ENCODE results near the gene MYO1A.
A peak's percentile ranks its signal among the peaks of the same experiment; 100 is the strongest.

The MYO1A gene

DNA sequence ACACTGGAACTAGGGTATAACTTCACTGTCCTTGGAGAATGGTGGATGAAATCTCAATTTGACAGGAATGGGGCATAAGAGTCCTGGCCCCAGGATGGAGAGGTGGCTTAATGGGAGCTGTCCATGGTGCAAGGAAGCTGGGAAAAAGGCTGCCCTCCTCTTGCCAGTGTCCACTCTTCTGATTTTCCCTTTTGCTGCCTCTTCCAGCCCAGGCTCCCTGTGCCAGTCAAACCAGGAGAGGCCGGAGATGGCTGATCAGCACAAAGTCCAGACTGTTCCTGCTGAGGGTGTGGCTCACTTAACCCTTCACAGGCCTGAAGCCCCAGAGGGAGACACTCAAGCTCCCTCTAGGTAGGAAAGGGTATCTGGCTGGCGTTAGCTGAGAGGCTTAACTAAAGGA, at the start of gene MYO1A:
Gene MYO1A (minus strand): TSS at position 240 of the 400 bp plus-strand sequence. CDS start 1,806 bp downstream, outside the sequence.
- no peak for DNase-seq (ENCODE audit: low read depth, low spot score)

DNA sequence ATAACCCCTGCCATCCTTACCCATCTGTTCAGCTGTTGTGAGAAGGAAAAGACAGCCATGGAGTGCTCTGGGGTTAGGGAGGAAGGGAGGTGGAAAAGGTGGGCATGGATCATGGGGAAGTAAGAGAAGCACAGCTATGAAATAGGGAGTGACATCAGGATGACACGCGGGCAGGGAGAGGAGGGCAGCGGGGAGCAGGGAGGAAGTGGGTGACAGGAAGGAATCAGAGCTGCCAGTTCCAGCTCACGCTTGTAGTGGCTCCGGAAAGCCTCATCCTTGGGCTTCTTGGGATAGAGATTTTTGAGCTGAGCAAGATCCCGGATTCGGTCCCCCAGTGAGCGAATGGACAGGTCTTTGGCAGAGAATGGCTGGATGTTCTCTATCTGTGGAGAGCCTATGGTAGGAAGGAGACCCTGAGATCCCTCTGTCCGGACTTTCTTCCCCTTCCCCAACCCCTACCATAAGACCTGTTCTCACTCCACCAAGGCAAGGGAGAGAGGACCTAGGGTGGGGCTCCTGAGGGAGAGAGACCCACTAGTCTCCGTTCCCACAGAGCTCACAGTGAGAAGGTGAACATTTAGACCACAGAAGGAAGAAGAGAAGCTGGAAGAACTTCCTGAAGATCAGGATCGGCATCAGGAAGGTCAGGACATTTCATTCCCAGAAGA, 49.3 kb upstream of the MYO1A start:
- DNase-seq (ENCODE audit: low read depth, low spot score) = no peak

DNA sequence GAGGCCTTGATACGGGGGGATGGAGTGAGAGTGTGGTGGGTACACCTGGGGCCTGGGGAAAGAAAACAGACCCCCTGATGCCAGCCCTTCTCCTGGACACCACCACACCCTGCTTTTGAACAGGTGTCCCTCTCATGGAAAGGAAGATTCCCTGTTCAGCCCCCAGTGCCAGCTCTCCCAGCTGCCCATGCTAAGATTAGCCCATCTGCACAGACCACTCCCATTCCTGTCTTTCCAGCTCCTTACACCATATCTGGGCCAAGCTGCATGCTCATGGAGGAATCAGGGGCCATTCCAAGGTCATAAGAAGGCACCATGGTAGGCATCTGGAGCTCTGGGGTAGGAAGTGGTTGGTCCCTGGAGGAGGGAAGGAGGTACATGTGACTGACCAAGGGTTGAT, 48.6 kb upstream of the MYO1A start:
- DNase-seq (ENCODE audit: low read depth, low spot score) = no peak

DNA sequence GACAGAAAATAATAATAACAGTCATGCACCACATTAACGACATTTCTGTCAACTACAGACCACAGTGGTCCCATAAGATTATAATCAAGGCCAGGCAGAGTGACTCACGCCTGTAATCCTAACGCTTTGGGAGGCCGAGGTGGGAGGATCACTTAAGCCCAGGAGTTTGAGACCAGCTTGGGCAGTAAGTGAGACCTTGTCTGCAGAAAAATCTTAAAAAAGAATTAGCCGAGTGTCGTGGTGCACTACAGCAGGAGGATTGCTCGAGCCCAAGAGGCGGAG, 47.6 kb upstream of the MYO1A start:
- DNase-seq (ENCODE audit: low read depth, low spot score) = no peak

DNA sequence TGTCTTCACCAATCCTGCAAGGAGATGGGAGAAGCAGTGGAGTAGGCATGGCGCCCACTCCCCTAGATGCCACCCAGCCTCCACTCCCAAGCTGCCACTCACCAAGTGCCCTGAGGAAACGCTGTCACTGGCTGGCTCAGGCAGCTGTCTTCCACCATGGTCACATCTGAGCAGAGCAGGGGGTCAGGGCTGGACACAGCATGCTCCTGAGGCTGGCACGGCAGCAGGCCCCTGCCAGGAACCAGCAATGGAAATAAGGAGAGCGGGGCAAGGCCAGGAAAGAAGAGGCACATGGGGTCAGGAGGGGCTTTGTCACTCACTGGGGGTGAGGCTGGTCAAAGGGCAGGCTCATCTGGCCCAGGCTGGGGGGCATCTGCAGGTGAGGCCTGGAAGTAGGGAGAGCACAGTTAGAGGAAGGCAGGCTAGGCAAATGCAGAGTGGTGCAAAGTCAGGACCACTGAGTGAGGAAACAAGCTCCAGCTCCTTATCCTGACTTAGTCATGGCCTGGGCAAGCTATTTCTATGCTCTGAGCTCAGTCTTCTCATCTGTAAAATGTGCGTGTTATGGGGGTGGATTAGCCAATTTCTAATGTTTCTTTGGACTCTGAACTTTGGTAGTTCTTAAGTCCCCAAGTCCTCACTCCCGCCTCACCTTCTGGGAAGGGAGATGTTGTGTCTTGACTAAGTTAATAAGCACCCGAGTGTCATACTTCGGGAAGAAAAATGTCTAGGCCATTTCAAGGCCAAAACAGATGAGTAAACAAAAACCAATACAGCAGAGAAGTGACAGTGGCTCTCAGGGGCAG, 47.0 kb upstream of the MYO1A start:
- no peak for DNase-seq (ENCODE audit: low read depth, low spot score)

DNA sequence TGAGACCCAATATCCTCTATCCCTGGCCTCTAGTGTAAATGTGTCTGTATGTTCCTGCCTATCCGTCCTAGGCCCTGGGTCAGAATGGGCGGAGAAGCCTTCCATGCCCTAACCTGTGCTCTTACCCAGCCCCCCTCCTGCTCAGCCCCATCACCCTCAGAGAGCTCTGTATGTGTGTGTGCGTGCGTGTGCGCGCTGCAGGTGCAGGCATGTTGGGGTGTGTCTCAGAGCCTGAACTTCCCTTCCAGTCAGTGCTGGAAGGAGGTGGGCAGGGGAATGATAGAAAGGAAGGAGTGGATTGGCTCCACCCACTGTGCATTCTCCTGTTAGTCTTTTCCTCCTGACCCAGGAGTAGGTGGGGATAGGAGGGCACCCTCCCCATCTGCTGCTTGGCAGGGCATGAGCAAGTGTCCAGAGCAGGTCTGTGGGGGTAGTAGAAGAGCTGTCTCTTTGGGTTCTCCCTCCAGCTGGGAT, 46.2 kb upstream of the MYO1A start:
- DNase-seq (ENCODE audit: low read depth, low spot score) = no peak

DNA sequence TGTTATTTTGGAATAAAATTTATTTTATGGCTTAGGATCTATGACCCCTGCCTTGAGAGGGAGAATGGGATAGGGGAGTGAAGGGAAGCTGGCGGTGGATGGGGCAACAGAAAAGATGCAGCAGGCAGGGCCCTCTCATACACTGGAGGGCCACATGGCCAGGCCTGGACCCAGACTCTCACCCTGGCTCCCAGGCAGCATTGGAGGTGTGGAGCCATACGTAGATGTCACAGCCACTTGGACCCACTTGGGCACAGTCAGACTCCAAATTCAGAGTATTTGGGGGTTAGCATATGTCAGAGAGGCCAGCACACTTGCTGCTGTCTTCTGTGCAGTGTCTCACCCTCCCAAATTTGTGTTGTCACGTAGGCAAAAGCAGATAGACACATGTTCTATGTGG, 45.5 kb upstream of the MYO1A start:
- no peak for DNase-seq (ENCODE audit: low read depth, low spot score)

DNA sequence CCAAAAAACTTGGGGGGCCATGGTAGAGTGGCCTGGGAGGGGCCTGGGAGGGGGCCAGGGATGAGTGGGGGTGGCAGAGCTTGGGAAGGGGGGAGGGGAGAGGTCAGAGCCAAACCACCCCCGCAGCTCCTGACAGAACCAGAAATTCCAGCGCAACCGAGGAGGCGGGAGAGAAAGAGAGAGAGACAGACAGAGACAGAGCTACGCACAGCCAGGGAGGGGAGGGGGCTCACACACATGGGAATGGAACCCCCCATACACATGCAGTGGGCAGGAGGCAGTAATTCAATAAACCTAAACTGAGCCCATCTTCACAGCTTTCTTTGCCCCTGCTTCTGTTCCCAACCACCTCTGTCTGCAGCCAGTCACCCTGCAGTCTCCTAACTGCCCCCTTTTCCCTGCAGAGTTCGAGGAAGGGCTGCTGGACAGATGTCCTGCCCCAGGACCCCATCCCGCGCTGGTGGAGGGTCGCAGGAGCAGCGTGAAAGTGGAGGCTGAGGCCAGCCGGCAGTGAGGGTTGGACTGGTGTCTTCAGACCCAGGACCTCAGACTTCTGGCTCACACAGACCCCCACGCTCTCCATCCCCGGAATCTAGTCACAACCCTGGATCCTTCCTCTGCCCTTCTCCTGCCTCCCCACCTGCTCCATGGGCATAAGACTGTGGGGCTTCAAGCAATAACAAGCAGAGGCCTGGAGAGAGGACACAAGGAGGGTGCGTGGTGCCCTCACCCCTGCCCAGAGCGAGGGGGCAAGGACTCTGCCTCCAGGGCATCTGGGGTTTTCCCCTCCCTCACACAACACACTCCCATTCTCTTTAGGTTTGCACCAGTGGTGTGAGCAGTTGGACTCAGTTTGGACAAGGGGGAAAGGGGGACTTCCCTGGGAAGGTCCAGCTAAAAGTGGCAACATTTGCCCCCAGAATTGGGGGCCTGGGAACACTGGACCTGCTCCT, 44.6 kb upstream of the MYO1A start:
- DNase-seq (ENCODE audit: low read depth, low spot score) = no peak

DNA sequence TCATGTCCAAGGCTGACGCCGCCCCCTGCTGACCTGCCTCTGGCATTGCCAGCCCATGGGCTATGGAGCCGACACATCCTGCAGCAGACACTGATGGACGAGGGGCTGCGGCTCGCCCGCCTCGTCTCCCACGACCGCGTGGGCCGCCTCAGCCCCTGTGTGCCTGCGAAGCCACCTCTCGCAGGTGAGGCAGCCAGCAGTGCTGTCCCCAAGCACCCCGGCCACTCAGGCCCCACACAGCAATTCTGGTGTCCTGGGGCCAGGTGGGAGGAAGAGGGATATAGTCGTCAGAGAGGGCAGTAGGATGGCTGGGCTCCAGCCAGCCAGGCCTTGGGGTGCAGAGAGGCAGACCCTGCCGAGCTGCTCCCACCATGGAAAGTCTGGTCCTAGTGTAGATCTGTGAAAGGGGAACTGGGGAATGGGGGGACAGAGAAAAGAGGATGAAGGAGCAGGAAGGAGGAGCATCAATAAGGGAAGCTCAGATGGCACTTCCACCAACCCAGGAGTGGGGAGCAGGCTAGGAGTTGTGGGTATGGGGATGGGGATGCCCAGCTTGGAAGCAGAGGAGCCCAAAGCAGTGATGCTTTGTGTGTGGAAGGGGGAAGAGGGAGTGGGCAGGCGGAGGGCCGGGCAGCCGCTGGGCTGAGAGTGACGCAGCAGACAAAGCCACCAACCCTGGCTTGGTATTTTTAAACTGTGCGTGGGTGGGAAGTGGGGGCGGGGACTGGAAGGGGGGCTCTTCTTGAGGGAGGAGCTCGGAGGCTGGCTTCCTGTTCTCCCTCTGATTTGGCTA, 43.7 kb upstream of the MYO1A start:
- no peak for DNase-seq (ENCODE audit: low read depth, low spot score)

DNA sequence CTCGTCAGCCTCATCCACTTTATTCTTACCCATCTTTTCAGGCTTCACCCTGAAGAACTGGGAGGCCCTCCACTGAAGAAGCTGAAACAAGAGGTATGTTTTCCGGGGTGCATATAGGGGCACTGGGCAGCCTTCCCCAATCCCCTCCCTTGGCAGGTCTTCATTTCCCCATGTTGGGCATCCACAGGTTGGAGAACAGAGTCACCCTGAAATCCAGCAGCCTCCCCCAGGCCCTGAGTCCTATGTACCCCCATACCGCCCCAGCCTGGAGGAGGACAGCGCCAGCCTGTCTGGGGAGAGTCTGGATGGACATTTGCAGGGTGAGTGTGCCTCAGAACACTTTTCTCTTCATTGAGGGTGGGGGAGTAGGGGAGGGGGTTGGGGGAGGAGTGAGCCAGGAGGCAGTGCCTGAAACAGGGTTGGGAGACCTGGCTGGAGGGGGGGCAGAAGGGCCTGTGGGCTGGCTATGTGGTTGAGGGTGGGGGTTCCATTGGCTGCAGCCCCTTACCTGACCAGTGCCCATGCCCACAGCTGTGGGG, 43.0 kb upstream of the MYO1A start:
- no peak for DNase-seq (ENCODE audit: low read depth, low spot score)

DNA sequence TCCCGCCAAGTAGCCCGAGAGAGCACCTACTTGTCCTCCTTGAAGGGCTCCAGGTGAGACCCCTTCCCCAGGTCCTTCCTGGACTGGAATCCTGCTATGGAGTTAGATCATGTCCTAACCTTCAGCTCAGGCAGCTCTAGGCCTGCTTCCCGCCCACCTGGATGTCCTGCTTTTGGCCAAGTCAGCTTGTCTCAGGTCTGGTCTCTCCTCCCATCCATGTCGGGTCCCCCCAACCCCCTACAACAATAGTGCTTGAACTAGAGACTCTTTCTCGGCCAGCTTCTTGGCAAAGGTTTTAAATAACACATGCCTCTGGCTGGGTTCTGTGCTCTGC, 42.6 kb upstream of the MYO1A start:
- no peak for DNase-seq (ENCODE audit: low read depth, low spot score)

DNA sequence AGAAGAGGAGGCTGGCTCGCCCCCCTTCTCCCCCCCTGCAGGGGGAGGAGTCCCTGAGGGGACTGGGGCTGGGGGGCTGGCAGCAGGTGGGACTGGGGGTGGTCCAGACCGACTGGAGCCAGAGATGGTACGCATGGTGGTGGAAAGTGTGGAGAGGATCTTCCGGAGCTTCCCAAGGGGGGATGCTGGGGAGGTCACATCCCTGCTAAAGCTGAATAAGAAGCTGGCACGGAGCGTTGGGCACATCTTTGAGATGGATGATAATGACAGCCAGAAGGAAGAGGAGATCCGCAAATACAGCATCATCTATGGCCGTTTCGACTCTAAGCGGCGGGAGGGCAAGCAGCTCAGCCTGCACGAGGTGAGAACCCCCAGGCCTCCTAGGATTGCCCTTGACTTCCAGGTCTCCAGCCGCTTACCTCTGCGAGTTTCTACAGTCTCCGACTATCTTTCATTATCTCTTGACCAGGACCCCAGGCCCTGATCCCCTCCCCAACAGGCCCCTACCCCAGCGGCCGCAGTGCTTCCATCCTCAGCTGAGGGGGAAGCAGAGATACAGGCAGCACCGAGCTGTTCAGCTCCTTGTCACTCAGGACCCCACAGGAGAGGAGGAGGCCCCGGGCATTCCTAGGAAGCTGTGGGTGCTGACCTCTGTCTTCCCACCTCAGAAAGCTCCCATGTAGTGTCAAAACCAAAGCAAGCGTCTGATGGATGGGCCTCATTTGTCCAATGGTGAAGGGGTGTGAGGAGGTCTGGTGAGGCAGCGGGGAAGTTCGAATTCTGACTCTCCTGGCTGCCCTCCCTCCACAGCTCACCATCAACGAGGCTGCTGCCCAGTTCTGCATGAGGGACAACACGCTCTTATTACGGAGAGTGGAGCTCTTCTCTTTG, 42.0 kb upstream of the MYO1A start:
- no peak for DNase-seq (ENCODE audit: low read depth, low spot score)

DNA sequence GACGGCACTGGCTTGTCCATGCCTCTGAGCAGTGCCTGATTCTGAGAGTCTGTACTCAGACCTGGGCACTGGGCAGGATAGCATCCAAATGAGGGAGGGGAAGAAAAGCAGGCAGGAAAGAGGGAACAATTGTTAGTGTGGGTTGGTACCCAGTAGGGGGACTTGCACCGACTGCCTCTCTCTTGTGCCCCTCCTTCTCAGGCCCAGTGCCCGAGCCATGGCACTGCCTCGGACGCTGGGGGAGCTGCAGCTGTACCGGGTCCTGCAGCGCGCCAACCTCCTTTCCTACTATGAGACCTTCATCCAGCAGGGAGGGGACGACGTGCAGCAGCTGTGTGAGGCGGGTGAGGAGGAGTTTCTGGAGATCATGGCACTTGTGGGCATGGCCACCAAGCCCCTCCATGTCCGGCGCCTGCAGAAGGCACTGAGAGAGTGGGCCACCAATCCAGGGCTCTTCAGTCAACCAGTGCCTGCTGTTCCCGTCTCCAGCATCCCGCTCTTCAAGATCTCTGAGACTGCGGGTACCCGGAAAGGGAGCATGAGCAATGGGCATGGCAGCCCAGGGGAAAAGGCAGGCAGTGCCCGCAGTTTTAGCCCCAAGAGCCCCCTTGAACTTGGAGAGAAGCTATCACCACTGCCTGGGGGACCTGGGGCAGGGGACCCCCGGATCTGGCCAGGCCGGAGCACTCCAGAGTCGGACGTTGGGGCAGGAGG, 41.2 kb upstream of the MYO1A start:
- DNase-seq (ENCODE audit: low read depth, low spot score) = no peak

DNA sequence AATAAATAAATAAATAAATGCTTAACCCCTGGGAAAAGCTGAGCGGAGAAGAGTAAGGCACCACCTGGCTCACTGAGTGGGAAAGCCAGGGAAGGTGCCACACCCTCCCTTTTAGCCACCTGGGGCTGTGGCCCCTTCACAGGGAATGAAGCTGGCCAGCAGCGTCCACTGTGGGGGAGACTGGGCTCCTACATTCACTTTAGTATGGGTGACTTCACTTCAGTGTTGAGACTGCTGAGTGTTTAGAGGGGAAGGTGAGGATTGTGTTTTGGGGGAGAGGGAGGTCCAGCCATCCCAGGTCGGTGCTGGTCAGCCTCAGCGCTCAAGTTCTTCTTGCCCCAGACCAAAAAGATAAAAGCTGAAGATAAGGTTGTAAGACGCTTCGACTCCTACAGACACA, 40.6 kb upstream of the MYO1A start:
- DNase-seq (ENCODE audit: low read depth, low spot score) = no peak

DNA sequence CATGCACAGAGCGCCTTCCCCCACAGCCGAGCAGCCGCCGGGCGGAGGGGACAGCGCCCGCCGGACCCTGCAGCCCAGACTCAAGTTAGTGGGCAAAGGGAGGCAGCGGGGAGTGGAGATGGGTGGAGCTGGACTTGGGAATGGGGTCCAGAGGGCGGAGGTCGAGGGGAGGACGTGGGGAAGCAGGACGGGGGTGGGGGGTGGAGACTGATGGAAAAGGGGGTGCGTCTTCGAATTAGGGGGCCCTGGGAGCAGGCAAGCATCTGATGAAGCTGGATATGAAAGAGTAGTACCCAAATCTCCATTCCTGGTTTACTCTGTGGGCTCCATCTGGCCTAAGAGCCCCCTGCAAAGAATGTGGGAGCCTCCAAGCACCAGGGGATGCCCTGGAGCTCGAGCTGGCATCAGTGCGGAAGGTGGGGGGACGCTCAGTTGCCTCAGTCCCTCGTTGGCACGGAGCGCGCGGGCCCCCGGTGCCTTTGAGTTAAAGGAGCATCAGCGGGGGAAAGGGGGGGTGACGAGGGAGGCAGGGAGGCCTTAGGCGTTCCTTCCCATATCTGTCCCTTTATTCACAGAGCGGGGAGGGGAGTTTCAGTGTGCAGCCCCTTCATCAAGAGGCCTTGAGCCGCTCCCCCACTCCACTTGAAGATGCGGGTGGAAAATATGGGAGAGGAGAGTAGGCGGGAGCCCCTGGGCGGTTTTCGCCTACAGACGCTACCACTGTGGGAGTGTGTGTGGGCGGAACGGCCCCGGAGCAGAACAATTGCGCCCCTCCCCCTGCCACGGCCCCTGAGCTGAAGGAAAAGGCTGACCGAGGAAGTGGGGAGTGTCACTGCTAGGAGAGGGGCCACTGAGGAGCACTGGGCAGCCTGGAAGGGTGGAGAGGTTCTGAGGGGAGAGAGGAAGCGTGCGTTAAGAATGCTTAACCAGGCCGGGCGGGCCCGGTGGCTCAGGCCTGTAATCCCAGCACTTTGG, 39.6 kb upstream of the MYO1A start:
- no peak for DNase-seq (ENCODE audit: low read depth, low spot score)

DNA sequence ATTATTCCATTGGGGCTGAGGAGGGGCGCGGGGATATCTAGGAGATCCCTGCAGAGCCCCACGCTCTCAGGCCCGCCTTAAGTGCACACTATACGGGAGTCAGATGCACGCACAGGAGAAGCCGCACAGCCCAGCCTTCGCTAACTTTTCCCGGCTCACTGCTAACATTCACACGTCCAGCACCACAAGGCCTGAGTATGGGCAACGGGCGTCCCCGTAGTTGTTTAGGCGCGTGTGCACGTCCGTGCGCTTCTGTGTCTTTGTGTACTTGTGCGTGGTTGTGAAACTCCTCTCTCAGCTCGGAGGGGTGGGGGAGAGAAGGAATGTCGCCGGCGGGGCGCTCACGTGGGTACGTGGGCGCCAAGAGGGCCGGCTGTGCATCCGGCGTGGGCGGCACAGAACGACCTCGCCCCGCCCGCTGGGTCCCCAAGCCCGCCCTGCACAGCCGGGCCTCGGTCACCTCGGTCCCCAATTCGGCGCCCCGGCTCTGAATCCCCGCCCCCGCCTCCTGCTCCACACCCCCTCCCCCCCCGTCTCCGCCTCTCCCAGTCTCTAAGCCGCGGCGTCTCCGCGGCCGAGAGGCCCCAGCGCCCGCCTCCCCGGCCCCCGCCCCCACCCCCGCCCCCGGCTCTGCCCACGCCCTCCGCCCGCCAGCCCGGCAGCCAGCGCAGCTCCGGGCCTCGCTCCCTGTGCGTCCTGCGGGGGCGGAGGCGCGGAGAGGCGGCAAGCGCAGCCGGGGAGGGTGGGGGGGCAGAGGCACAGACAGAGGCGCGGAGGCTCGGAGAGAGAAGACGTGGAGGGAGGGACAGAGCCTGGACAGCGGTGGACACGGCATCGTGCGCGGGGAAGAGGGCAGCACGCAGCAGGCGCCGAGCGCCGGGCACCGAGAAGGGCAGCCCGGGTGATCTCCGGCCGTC, 38.7 kb upstream of the MYO1A start, which contains the start of gene NAB2:
Gene NAB2 (plus strand): TSS at position 761 of the 917 bp plus-strand sequence. CDS start 158 bp downstream, outside the sequence.
- DNase-seq (ENCODE audit: low read depth, low spot score) = peak; percentile 75

DNA sequence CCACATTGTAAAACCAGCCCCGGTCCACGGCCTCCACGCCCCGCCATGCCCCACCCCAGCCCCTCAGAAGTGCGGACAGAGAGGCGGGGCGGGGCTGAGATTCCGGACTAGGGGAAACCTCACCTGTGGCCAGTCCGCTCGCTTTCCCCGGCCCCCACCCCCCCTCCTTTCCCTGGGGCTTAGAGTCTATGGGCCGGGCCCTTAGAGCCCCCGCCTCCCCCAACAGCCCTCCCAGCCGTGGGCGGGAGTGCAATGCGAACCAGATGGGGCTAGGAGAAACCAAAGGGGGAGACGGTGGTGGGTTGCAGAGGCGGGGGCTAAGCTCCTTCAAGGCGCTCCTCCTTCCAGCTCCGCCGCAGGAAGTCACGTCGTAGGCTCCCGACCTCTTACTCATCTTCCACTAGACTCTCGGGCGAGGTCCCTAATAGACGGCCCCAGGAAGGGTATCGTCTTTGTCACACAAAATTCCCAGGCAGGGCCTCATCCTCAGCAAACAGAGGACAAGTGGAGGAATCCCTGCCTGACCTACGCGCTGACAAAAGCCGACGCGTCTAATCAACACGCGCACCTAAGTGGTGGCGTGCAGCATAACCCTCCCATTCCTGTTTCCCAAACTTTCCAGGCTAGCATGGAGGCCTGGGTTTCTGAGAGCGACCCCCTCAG, 37.9 kb upstream of the MYO1A start:
- peak; percentile 58 for DNase-seq (ENCODE audit: low read depth, low spot score)

Data from activated CD4-positive, CD25-positive, alpha-beta regulatory T cell treated with anti-CD3 and anti-CD28 coated beads, Interleukin-2, amount 50 U/mL, for 16 hours (primary cell).